Stomach (tissue), 4 donors: ENCODE measurements around the gene SOHLH2.

Source experiments
- EP300 ChIP-seq: sonication (generic); formaldehyde crosslinking; IDR thresholded peaks from one replicate; pipeline ENCODE4 v1.6.1; 2017; ENCODE audit warnings: antibody characterized with exemption
- POLR2A ChIP-seq, 4 donors: fragments of 450-650 bp; IDR thresholded peaks; one replicate each; pipeline ENCODE4 v1.6.1; 2016; ENCODE audit warnings: antibody characterized with exemption in 4 of 4, control low read depth in 2 of 4, mild to moderate bottlenecking in 1 of 4, moderate library complexity in 1 of 4
- TF ChIP-seq, protein P1 (sequence below), 7 experiments: fragments of 450-650 bp in 4 of 7; fragments of 200-600 bp in 3 of 7; sonication (generic) in 3 of 7; IDR thresholded peaks; one replicate each; pipeline ENCODE4 v1.5.1; 2016 to 2019; ENCODE audit warnings: antibody characterized with exemption in 7 of 7, control low read depth in 2 of 7, mild to moderate bottlenecking in 1 of 7

DNA sequence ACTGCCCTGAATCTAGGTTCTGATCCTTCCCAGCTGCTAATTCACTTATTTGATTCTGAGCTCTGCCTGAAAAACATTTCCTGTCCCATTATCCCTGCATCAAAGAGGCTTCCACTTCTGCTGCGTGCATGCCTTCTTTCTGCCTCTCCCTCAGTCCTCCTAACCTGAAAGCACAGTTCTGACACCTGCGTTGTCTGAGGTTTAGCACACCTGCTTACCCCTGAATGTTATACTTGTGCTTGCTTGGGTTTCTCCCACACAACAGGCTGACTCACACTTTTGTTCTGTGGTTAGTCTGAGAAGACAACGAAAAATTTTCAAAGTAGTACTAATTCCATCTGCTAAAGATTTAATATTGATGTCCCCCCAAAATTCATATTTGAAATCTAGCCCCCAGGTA is 3.1 kb upstream of the SOHLH2 start:
- TF ChIP-seq, protein P1, sequence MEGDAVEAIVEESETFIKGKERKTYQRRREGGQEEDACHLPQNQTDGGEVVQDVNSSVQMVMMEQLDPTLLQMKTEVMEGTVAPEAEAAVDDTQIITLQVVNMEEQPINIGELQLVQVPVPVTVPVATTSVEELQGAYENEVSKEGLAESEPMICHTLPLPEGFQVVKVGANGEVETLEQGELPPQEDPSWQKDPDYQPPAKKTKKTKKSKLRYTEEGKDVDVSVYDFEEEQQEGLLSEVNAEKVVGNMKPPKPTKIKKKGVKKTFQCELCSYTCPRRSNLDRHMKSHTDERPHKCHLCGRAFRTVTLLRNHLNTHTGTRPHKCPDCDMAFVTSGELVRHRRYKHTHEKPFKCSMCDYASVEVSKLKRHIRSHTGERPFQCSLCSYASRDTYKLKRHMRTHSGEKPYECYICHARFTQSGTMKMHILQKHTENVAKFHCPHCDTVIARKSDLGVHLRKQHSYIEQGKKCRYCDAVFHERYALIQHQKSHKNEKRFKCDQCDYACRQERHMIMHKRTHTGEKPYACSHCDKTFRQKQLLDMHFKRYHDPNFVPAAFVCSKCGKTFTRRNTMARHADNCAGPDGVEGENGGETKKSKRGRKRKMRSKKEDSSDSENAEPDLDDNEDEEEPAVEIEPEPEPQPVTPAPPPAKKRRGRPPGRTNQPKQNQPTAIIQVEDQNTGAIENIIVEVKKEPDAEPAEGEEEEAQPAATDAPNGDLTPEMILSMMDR (IDR thresholded peaks at IDR 0.05): no peak
- TF ChIP-seq POLR2A (IDR thresholded peaks at IDR 0.05) (no peak), EP300 (no peak)
